Astrocyte (in vitro differentiated cells and primary cell): ENCODE results near the gene MTUS2. TPM values are rescaled to one million over a fixed set of nuclear protein-coding genes. Genes with fewer than 3 reads are reported as not detected.
"Not testable (repeated sequence)": the region's sequence is repeated elsewhere in the genome, so short reads cannot be mapped to it uniquely, and the experiment has no call there.

Experiments used
- DNase-seq: peaks from one replicate; pipeline ENCODE4 v3.0.0-alpha.2; 2010; ENCODE audit warnings: low read depth
- FAIRE-seq: peaks from 2 replicates; lab custom pipeline; 2011; peaks lifted over from hg19 to GRCh38; lab: Jason Lieb, UNC
- H2AFZ ChIP-seq: 2 replicates; pipeline ENCODE4 v1.6.0; 2012; ENCODE audit warnings: low read depth, low read length, inconsistent platforms
- H3K27ac ChIP-seq: 2 replicates; pipeline ENCODE4 v1.5.1; 2011; ENCODE audit warnings: low read depth, low read length, inconsistent platforms
- H3K27me3 ChIP-seq: 2 replicates; pipeline ENCODE4 v1.6.0; 2011; ENCODE audit warnings: low read length, inconsistent platforms; ENCODE audit not compliant: insufficient read depth
- H3K36me3 ChIP-seq: 2 replicates; pipeline ENCODE4 v1.5.1; 2011; ENCODE audit warnings: low read length, inconsistent platforms; ENCODE audit not compliant: insufficient read depth
- H3K4me1 ChIP-seq: 2 replicates; pipeline ENCODE4 v1.5.1; 2011; ENCODE audit warnings: low read length, inconsistent platforms; ENCODE audit not compliant: insufficient read depth
- H3K4me2 ChIP-seq: 2 replicates; pipeline ENCODE4 v1.6.0; 2012; ENCODE audit warnings: low read length, inconsistent platforms
- H3K4me3 ChIP-seq: 2 replicates; pipeline ENCODE4 v1.5.1; 2011; ENCODE audit warnings: low read depth, mild to moderate bottlenecking, low read length, inconsistent platforms; ENCODE audit not compliant: insufficient read depth
- H3K79me2 ChIP-seq: 2 replicates; pipeline ENCODE4 v1.6.0; 2012; ENCODE audit warnings: mild to moderate bottlenecking, low read length, inconsistent platforms; ENCODE audit not compliant: insufficient read depth
- H3K9ac ChIP-seq: 2 replicates; pipeline ENCODE4 v1.6.0; 2012; ENCODE audit warnings: mild to moderate bottlenecking, low read length, inconsistent platforms
- H3K9me3 ChIP-seq: 2 replicates; pipeline ENCODE4 v1.5.1; 2012; ENCODE audit warnings: low read depth, mild to moderate bottlenecking, low read length, inconsistent platforms; ENCODE audit not compliant: insufficient read depth
- H4K20me1 ChIP-seq: 2 replicates; pipeline ENCODE4 v1.6.0; 2012; ENCODE audit warnings: low read length, inconsistent platforms; ENCODE audit not compliant: insufficient read depth
- H3K27ac Mint-ChIP-seq: one replicate; pipeline ENCODE4 v1.8.0; 2021; ENCODE audit warnings: mild to moderate bottlenecking, mixed read lengths; ENCODE audit not compliant: unreplicated experiment
- H3K27me3 Mint-ChIP-seq: one replicate; pipeline ENCODE4 v1.8.0; 2021; ENCODE audit warnings: low read depth, mixed read lengths; ENCODE audit not compliant: unreplicated experiment
- H3K36me3 Mint-ChIP-seq: one replicate; pipeline ENCODE4 v1.8.0; 2021; ENCODE audit warnings: low read depth, mixed read lengths; ENCODE audit not compliant: unreplicated experiment
- H3K4me1 Mint-ChIP-seq: one replicate; pipeline ENCODE4 v1.8.0; 2021; ENCODE audit warnings: low read depth, mixed read lengths; ENCODE audit not compliant: unreplicated experiment
- H3K4me3 Mint-ChIP-seq: one replicate; pipeline ENCODE4 v1.8.0; 2021; ENCODE audit warnings: mild to moderate bottlenecking, moderate library complexity, mixed read lengths; ENCODE audit not compliant: unreplicated experiment
- H3K9me3 Mint-ChIP-seq: one replicate; pipeline ENCODE4 v1.8.0; 2021; ENCODE audit warnings: mild to moderate bottlenecking, mixed read lengths; ENCODE audit not compliant: unreplicated experiment
- CTCF ChIP-seq: IDR thresholded peaks from 2 replicates; pipeline ENCODE4 v1.5.1; 2011; ENCODE audit warnings: low read depth, mild to moderate bottlenecking, inconsistent platforms, low read length, moderate library complexity; ENCODE audit not compliant: insufficient read depth
- EZH2 ChIP-seq: IDR thresholded peaks from 2 replicates; pipeline ENCODE4 v1.6.1; 2012; ENCODE audit warnings: mild to moderate bottlenecking, low read length, inconsistent platforms; ENCODE audit not compliant: insufficient read depth
- total RNA-seq: library from RNA; stranded (reverse); gene quantifications from 2 replicates; pipeline ENCODE4 v1.2.1, GENCODE V29; 2021

The MTUS2 gene
- total RNA-seq, 1 donor from 2014 or later, result 0.50 TPM

- H3K9me3 Mint-ChIP-seq, result peaks cover 6% of the 10 kb centered on the region
- H3K4me2 ChIP-seq, result no peak overlapping the region
- DNase-seq (no peak), FAIRE-seq (no peak)
- H3K36me3 Mint-ChIP-seq, result no peaks in the 10 kb centered on the region
- no peaks in the 10 kb centered on the region for H4K20me1 ChIP-seq
- peaks cover 3% of the 10 kb centered on the region for H3K27me3 Mint-ChIP-seq
- no peaks in the 10 kb centered on the region for H3K36me3 ChIP-seq
- no peak overlapping the region for H3K4me3 ChIP-seq
- H3K4me3 Mint-ChIP-seq, result no peak overlapping the region
- no peak overlapping the region for H3K27ac Mint-ChIP-seq
- no peak overlapping the region for H3K27ac ChIP-seq
- H3K27me3 ChIP-seq, result no peaks in the 10 kb centered on the region
- H3K4me1 Mint-ChIP-seq, result peaks cover 15% of the 10 kb centered on the region
- no peaks in the 10 kb centered on the region for H3K9me3 ChIP-seq
- no peak overlapping the region for H2AFZ ChIP-seq
- H3K79me2 ChIP-seq, result no peaks in the 10 kb centered on the region
- TF ChIP-seq CTCF (no peak), EZH2 (no peak)
- no peaks in the 10 kb centered on the region for H3K4me1 ChIP-seq
- no peak overlapping the region for H3K9ac ChIP-seq
Measured at GRCh38 chr13:29204651-29205050, 384.5 kb downstream of the MTUS2 start.

DNA sequence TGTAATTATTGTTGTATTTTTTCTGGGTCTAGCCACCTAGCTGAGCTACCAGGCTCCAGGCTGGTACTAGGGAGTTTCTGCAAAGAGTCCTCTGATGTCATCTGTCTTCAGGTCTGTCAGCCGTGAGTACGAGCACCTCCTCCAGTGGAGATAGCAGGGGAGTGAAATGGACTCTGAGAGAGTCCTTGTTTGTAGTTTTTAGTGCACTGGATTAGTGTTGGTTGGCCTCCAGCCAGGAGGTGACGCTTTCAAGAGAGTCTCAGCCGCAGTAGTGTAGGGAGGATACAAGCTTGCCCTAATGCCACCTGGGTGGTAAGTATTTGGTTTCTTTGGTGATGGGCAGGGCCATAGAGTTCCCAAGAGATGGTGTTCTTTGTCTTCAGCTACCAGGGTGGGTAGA is 390.5 kb downstream of the MTUS2 start:
- Mint-ChIP-seq H3K4me1 (no peaks in the 10 kb centered on the region), H3K36me3 (no peaks in the 10 kb centered on the region), H3K9me3 (peaks cover 10% of the 10 kb centered on the region), H3K27ac (no peak overlapping the region), H3K4me3 (no peak overlapping the region), H3K27me3 (peaks cover 5% of the 10 kb centered on the region)
- DNase-seq (no peak), FAIRE-seq (no peak)
- Histone ChIP-seq H3K27me3 (no peaks in the 10 kb centered on the region), H3K4me2 (no peak overlapping the region), H3K9ac (no peak overlapping the region), H3K27ac (no peak overlapping the region), H3K9me3 (no peaks in the 10 kb centered on the region), H4K20me1 (no peaks in the 10 kb centered on the region), H2AFZ (no peak overlapping the region), H3K36me3 (no peaks in the 10 kb centered on the region), H3K4me3 (no peak overlapping the region), H3K4me1 (no peaks in the 10 kb centered on the region), H3K79me2 (no peaks in the 10 kb centered on the region)
- TF ChIP-seq CTCF (no peak), EZH2 (no peak)

DNA sequence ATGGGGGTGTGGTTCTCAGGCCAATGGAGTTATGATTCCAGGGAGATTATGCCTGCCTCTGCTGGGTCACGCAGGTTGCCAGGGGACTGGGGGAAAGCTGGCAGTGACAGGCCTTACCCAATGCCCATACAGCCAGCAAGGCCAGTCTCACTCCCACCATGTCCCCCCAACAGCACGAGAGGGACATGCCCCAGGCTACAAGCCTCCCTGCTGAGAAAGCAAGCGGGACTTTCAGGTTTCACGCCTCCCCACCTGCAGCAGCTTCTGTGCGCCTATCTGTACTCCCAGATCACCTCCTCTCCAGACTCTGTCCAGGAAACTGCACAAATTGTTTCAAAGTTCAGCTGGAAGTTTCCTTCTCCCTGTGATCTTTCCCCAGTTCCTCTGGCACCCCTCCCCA is 391.0 kb downstream of the MTUS2 start:
- not testable (repeated sequence) for H3K27me3 Mint-ChIP-seq, H3K9me3 Mint-ChIP-seq, H3K36me3 ChIP-seq, H3K4me1 Mint-ChIP-seq, H3K9ac ChIP-seq, H3K79me2 ChIP-seq, H3K4me1 ChIP-seq, H3K27me3 ChIP-seq, H3K4me2 ChIP-seq, H3K9me3 ChIP-seq, DNase-seq, H3K36me3 Mint-ChIP-seq, H3K4me3 ChIP-seq, H3K27ac Mint-ChIP-seq, H4K20me1 ChIP-seq, H2AFZ ChIP-seq, H3K27ac ChIP-seq, H3K4me3 Mint-ChIP-seq, FAIRE-seq
